NCI-H774 (cell line): ENCODE measurements around the gene SIDT2.
"Not testable (repeated sequence)": the region's sequence is repeated elsewhere in the genome, so short reads cannot be mapped to it uniquely, and the experiment has no call there.

Experiments used
- DNase-seq: peaks from one replicate; lab custom pipeline; 2025; lab: John Stamatoyannopoulos, UW

SIDT2 gene

GRCh38 chr11:117172724-117173421, 5.7 kb upstream of the SIDT2 start:
- no peak for DNase-seq

GRCh38 chr11:117175104-117175503, 3.4 kb upstream of the SIDT2 start:
- DNase-seq: no peak

- DNase-seq: no peak
Observed at GRCh38 chr11:117175781-117176180, 2.8 kb upstream of the SIDT2 start.

- no peak for DNase-seq
Observed at GRCh38 chr11:117176186-117176585, 2.4 kb upstream of the SIDT2 start.

- no peak for DNase-seq
Observed at GRCh38 chr11:117177534-117178209, 871 bp upstream of the SIDT2 start.

- DNase-seq: no peak
Observed at GRCh38 chr11:117179048-117179999, 781 bp downstream of the SIDT2 start.

GRCh38 chr11:117180020-117180419, 1.5 kb downstream of the SIDT2 start:
- DNase-seq: no peak

GRCh38 chr11:117180661-117181585, 2.4 kb downstream of the SIDT2 start:
- DNase-seq: peak; percentile 18

- DNase-seq: no peak
Observed at GRCh38 chr11:117181586-117182550, 3.3 kb downstream of the SIDT2 start.

- DNase-seq: no peak
Observed at GRCh38 chr11:117182551-117182935, 4.0 kb downstream of the SIDT2 start.

- DNase-seq: not testable (repeated sequence)
Observed at GRCh38 chr11:117183178-117183577, 4.6 kb downstream of the SIDT2 start.

GRCh38 chr11:117183724-117184349, 5.3 kb downstream of the SIDT2 start:
- no peak for DNase-seq

- DNase-seq: no peak
Observed at GRCh38 chr11:117185736-117186430, 7.3 kb downstream of the SIDT2 start.

- DNase-seq: no peak
Observed at GRCh38 chr11:117186431-117186761, 7.9 kb downstream of the SIDT2 start.

- DNase-seq: no peak
Observed at GRCh38 chr11:117187007-117187406, 8.5 kb downstream of the SIDT2 start.

- no peak for DNase-seq
Observed at GRCh38 chr11:117187428-117187798, 8.9 kb downstream of the SIDT2 start.

- DNase-seq: no peak
Observed at GRCh38 chr11:117187799-117188481, 9.4 kb downstream of the SIDT2 start.

- no peak for DNase-seq
Observed at GRCh38 chr11:117188620-117189081, 10.1 kb downstream of the SIDT2 start.
